AG10803 (cell line): ENCODE results near the gene KLHL14.
A peak's percentile ranks its signal among the peaks of the same experiment; 100 is the strongest.

Source experiments
- DNase-seq: peaks from one replicate; pipeline ENCODE4 v3.0.0; 2010; ENCODE audit warnings: low read depth
- H3K4me3 ChIP-seq: 2 replicates; pipeline ENCODE4 v1.5.1; 2011; ENCODE audit warnings: mild to moderate bottlenecking, low read length, control low read depth
- TF ChIP-seq, protein P1 (sequence below): conservative IDR thresholded peaks from 2 replicates; pipeline ENCODE4 v1.5.1; 2011; ENCODE audit warnings: mild to moderate bottlenecking, low read length, control low read depth, inconsistent platforms

Gene KLHL14

DNA sequence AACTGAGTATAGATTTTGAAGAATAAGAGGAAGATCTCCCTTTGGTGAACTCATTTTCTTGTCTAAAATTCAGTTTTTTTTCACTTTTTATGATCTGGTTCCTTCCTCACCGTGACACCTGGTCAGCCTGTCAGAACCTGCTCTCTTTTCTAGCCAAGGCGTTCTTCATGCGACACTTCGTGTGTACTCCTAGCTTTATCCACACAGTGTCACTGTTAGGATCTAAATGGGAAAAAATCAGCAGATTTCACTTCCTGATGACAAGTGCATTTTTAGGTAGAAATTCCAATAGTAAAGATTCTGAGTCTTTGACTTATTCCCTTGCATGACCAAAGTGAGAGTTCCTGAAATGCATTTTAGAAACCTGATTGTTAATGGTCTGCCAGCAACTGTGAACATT, 89.8 kb downstream of the KLHL14 start:
- no peak overlapping the region for H3K4me3 ChIP-seq
- TF ChIP-seq, protein P1, sequence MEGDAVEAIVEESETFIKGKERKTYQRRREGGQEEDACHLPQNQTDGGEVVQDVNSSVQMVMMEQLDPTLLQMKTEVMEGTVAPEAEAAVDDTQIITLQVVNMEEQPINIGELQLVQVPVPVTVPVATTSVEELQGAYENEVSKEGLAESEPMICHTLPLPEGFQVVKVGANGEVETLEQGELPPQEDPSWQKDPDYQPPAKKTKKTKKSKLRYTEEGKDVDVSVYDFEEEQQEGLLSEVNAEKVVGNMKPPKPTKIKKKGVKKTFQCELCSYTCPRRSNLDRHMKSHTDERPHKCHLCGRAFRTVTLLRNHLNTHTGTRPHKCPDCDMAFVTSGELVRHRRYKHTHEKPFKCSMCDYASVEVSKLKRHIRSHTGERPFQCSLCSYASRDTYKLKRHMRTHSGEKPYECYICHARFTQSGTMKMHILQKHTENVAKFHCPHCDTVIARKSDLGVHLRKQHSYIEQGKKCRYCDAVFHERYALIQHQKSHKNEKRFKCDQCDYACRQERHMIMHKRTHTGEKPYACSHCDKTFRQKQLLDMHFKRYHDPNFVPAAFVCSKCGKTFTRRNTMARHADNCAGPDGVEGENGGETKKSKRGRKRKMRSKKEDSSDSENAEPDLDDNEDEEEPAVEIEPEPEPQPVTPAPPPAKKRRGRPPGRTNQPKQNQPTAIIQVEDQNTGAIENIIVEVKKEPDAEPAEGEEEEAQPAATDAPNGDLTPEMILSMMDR = no peak
- no peak for DNase-seq

DNA sequence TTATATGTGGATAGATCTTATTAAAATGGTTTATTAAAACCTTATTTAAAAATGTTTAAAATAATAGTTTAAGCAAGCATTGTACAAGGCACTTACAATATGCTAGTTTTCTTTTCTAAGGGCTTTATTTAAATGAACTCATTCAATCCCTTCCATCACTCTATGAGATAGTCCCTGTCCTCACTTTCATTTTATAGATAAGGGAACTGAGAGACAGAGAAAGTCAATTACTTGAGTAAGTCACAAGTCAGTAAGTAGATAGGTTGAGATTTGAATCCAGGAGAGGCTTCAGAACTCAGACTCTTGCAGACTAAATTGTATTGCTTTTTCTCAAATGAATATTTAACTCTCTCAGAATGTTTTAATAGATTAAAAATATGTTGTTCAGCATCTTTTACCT, 95.2 kb downstream of the KLHL14 start:
- TF ChIP-seq, protein P1 = no peak
- no peak for DNase-seq
- no peak overlapping the region for H3K4me3 ChIP-seq

DNA sequence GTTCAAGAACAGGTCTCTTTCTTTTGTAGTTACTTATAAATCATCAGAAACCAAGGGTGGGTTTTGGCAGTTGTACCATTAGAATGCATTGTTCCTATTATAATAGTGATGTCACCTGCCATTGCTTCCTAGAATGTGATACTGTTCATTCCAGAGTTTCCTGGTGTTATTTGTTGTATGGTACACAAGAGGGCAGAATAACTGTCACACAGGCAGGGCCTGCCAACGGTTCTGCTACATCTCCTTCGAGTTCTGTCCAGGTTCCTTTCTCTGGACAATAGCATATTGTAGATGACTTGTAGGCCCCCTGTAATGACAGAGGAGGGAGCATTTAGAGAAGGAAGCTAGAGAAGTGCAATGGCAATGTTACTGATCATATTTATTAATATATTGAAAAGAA, 98.3 kb downstream of the KLHL14 start:
- H3K4me3 ChIP-seq = no peak overlapping the region
- TF ChIP-seq, protein P1 = peak; percentile 16; the same call in 1 of the 2 replicates
- no peak for DNase-seq

DNA sequence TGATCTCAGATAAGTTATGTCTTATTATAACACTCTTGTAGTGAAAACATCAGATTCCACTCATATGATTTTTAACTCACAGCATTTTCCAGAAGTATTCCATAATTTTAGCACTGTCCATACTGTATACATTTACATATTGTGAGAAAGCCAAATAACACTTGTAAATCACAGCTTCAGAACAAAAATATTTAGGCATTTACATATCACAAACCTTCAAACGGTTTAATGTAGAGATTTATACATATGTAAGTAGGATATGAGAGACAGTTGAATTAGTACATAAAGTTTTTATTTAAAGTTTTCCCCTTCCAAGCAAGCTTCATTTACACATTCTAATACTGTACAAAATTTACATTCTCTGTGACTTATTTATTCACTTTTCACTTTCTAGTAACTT, 100.4 kb downstream of the KLHL14 start:
- DNase-seq = no peak
- TF ChIP-seq, protein P1 = no peak
- H3K4me3 ChIP-seq = no peak overlapping the region

DNA sequence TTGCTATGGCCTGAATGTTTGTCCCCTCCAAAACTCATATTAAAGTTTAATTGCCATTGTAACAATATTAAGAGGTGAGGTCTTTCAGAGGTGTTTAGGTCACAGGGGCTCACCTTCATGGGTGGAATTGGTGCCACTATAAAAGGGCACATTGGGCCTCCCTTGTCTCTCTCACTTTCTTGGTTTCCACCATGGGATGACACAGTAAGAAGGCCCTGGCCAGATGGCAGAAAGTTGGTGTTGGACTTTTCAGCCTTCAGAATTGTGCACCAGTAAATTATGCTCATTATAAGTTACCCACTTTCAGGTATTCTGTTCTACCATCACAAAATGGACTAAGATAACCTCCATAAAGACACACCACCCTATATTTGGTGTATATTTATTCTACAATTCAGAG, 102.1 kb downstream of the KLHL14 start:
- DNase-seq = no peak

DNA sequence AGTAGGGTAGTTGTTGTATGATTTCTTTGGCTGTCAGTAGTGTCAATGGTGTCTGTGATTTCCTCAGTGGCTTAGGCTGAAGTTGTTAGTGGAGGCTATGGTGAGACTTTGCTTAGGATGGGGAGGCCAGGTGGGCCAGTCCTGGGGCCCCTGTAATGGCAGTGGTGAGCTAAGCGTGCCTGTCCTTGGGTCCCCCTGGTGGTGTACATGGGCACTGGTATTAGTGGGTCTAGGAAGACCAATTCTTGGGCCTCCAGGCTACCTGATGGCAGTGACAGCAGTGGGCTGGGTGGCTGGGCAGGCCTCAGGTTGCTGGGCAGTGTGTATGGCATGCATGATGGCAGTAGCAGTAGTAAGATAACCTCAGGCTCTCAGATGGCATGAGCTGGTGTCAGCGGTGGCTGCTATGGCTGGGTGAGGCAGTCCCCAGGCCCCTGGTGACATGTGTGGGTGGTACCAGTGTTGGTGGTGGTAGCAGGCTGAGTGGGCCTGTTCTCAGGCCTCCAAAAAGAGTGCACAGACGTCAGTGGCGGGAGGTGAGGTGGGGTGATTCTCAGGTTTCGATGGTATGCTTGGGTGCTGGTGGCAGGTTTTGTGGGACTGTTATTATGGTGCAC, 103.2 kb downstream of the KLHL14 start:
- H3K4me3 ChIP-seq = no peak overlapping the region
- TF ChIP-seq, protein P1 = no peak; the same call in 1 of the 2 replicates
- DNase-seq = no peak

More for the DNA sequence above, 102.1 kb downstream of the KLHL14 start:
- TF ChIP-seq, protein P1 = no peak
- no peak overlapping the region for H3K4me3 ChIP-seq

DNA sequence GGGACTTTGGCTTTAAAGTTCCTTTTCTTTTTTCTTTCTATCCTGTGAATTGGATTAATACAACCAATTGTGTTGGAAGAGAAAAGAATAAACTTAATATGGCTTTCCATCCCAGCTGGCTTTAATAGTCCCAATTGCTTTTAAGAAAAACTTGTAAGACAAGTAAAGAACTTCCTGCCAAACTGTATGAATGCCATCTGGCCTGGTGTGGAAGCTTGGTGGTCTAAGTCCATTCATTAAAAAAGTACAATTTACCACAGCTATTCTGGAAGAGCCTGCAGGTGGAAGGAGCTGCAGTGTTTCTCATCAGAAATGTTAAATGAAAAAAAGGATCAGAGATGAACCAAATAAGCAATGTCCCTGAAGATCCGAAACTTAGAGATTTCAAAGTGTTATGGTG, 103.9 kb downstream of the KLHL14 start:
- TF ChIP-seq, protein P1 = no peak
- H3K4me3 ChIP-seq = no peak overlapping the region
- DNase-seq = no peak
